HG03520 (cell line): Measurements from ENCODE around the gene FMNL1.
A peak's percentile ranks its signal among the peaks of the same experiment; 100 is the strongest.
"Not testable (repeated sequence)": the region's sequence is repeated elsewhere in the genome, so short reads cannot be mapped to it uniquely, and the experiment has no call there.

Experiments
- ATAC-seq: cut with Tn5 transposase; IDR thresholded peaks from one replicate; pipeline ENCODE4 v1.9.1; 2021; ENCODE audit warnings: mild to moderate bottlenecking, moderate library complexity; ENCODE audit not compliant: unreplicated experiment

Gene FMNL1

GRCh38 chr17:45221081-45222013, at the start of gene FMNL1:
Gene FMNL1 (plus strand): TSS chr17:45221885. CDS start chr17:45222125, 240 bp downstream.
- ATAC-seq, result no peak

GRCh38 chr17:45172232-45172540, 49.5 kb upstream of the FMNL1 start:
- ATAC-seq, result no peak

GRCh38 chr17:45172541-45173286, 49.0 kb upstream of the FMNL1 start:
- ATAC-seq, result no peak

- ATAC-seq, result no peak
These were observed 45.9 kb upstream of the FMNL1 start for GRCh38 chr17:45175759-45176115.

- ATAC-seq, result no peak
These were observed 44.1 kb upstream of the FMNL1 start for GRCh38 chr17:45177563-45177962.

- no peak for ATAC-seq
These were observed 37.5 kb upstream of the FMNL1 start for GRCh38 chr17:45184144-45184543.

- no peak for ATAC-seq
These were observed 34.8 kb upstream of the FMNL1 start for GRCh38 chr17:45186801-45187354.

GRCh38 chr17:45189009-45189408, 32.7 kb upstream of the FMNL1 start:
- ATAC-seq, result no peak

GRCh38 chr17:45190503-45191255, 31.0 kb upstream of the FMNL1 start:
- ATAC-seq, result no peak

GRCh38 chr17:45195424-45195823, 26.3 kb upstream of the FMNL1 start:
- no peak for ATAC-seq

- ATAC-seq, result no peak
These were observed 24.6 kb upstream of the FMNL1 start for GRCh38 chr17:45197108-45197507.

GRCh38 chr17:45197555-45198334, 23.9 kb upstream of the FMNL1 start:
- ATAC-seq, result peak; percentile 53

- no peak for ATAC-seq
These were observed 21.0 kb upstream of the FMNL1 start for GRCh38 chr17:45200701-45201100.

- ATAC-seq, result no peak
These were observed 20.2 kb upstream of the FMNL1 start for GRCh38 chr17:45201457-45201856.

GRCh38 chr17:45201880-45202279, 19.8 kb upstream of the FMNL1 start:
- not testable (repeated sequence) for ATAC-seq

- no peak for ATAC-seq
These were observed 2.6 kb upstream of the FMNL1 start for GRCh38 chr17:45218895-45219661.

- ATAC-seq, result no peak
These were observed 1.6 kb upstream of the FMNL1 start for GRCh38 chr17:45220079-45220478.

- ATAC-seq, result no peak
These were observed 266 bp downstream of the FMNL1 start for GRCh38 chr17:45222014-45222288.

GRCh38 chr17:45222289-45222995, 757 bp downstream of the FMNL1 start:
- no peak for ATAC-seq
